ENCODE results near the gene PTGR3. TPM values are rescaled to one million over a fixed set of nuclear protein-coding genes. Genes with fewer than 3 reads are reported as not detected.

Gene PTGR3
- total RNA-seq = 10 to 100 TPM in 3 of 4 donors, 1 to 10 TPM in 1; 4.9 to 30.8 (median 21.7) TPM

- Histone ChIP-seq H3K36me3 (no peaks in the 10 kb centered on the region), H3K4me3 (peak within 1 kb of the TSS; percentile 54 to 99), H3K27me3 (no peaks in the 10 kb centered on the region), H3K4me1 (peaks cover 7 to 20% of the 10 kb centered on the region in 2 donors), H3K9me3 (no peaks in the 10 kb centered on the region), H3K27ac (peak within 1 kb of the TSS; percentile 94 to 99)
- intact Hi-C loops (cut with DNase I; ENCODE audit: low total_unique reads) = no loop called here
- TF ChIP-seq, protein P1, sequence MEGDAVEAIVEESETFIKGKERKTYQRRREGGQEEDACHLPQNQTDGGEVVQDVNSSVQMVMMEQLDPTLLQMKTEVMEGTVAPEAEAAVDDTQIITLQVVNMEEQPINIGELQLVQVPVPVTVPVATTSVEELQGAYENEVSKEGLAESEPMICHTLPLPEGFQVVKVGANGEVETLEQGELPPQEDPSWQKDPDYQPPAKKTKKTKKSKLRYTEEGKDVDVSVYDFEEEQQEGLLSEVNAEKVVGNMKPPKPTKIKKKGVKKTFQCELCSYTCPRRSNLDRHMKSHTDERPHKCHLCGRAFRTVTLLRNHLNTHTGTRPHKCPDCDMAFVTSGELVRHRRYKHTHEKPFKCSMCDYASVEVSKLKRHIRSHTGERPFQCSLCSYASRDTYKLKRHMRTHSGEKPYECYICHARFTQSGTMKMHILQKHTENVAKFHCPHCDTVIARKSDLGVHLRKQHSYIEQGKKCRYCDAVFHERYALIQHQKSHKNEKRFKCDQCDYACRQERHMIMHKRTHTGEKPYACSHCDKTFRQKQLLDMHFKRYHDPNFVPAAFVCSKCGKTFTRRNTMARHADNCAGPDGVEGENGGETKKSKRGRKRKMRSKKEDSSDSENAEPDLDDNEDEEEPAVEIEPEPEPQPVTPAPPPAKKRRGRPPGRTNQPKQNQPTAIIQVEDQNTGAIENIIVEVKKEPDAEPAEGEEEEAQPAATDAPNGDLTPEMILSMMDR (IDR thresholded peaks at IDR 0.05) = no peak
- peak in 1 of 2 donors; percentile 43 for TF ChIP-seq POLR2A (IDR thresholded peaks at IDR 0.05)
- peak; percentile 81 to 84 for DNase-seq
Measured at GRCh38 chr18:75209129-75209950, at the start of gene PTGR3. TSS of gene PTGR3 (minus strand) at chr18:75209139. CDS start at chr18:75209058, 81 bp downstream.

DNA sequence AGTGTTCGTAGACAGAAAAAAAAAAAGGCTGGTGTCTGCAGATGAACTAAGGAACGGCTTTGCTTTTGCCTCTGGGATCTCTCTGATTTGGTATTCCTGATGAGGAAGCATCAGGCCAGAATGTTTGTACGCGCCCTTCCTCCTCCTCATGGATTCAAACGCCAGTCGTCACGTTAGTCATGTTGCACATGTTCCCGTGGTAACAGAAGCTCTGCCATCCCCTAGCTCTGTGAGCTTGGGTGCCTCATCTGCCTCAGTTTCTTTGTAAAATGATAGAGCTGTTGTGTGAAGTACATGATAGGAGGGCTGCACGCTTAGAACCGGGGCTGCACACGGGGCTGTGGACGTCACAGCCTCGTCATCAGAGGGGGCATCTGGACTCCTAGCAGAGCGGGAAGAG is 48.7 kb upstream of the PTGR3 start:
- no peak for DNase-seq
- Histone ChIP-seq H3K4me1 (peaks cover 0 to 6% of the 10 kb centered on the region in 2 donors), H3K36me3 (no peaks in the 10 kb centered on the region), H3K9me3 (no peaks in the 10 kb centered on the region), H3K27ac (no peak overlapping the region), H3K4me3 (no peak overlapping the region), H3K27me3 (no peaks in the 10 kb centered on the region)
- TF ChIP-seq, protein P1 (IDR thresholded peaks at IDR 0.05) = no peak
- no peak for TF ChIP-seq POLR2A (IDR thresholded peaks at IDR 0.05)
- intact Hi-C loops (cut with DNase I; ENCODE audit: low total_unique reads) = no loop called here

- H3K9me3 ChIP-seq = no peaks in the 10 kb centered on the region
- TF ChIP-seq, protein P1 (IDR thresholded peaks at IDR 0.05) = no peak
- TF ChIP-seq POLR2A (IDR thresholded peaks at IDR 0.05) = no peak
- H3K36me3 ChIP-seq = no peaks in the 10 kb centered on the region
- intact Hi-C loops (cut with DNase I; ENCODE audit: low total_unique reads) = no loop called here
- H3K4me3 ChIP-seq = no peak overlapping the region
- no peak for DNase-seq
- no peaks in the 10 kb centered on the region for H3K27me3 ChIP-seq
- no peak overlapping the region for H3K27ac ChIP-seq
- peaks cover 0 to 6% of the 10 kb centered on the region in 2 donors for H3K4me1 ChIP-seq
Measured at GRCh38 chr18:75256376-75256775, 47.4 kb upstream of the PTGR3 start.

DNA sequence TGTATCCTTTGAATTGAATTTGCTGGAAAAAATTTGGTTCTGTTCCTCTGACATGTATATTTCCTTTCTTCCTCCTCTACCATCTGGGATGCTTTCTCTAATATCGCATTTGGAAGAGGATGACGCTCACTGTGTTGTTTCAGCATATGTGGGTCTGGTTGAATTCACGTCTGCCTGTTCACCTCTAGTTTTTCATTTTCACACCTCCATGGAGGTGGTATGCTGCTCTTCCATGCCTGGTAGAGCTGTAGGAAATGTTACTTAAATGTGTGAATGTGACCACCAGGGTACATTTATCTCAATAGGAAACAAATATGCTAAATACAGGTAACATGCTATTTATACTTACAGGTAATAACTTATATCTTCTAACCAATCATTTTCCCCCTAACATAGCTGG is 46.2 kb upstream of the PTGR3 start:
- Histone ChIP-seq H3K4me3 (no peak overlapping the region), H3K9me3 (no peaks in the 10 kb centered on the region), H3K36me3 (no peaks in the 10 kb centered on the region), H3K27ac (no peak overlapping the region), H3K4me1 (peaks cover 0 to 6% of the 10 kb centered on the region in 2 donors), H3K27me3 (no peaks in the 10 kb centered on the region)
- intact Hi-C loops (cut with DNase I; ENCODE audit: low total_unique reads) = no loop called here
- TF ChIP-seq POLR2A (IDR thresholded peaks at IDR 0.05) = no peak
- TF ChIP-seq, protein P1 (IDR thresholded peaks at IDR 0.05) = no peak
- no peak for DNase-seq

DNA sequence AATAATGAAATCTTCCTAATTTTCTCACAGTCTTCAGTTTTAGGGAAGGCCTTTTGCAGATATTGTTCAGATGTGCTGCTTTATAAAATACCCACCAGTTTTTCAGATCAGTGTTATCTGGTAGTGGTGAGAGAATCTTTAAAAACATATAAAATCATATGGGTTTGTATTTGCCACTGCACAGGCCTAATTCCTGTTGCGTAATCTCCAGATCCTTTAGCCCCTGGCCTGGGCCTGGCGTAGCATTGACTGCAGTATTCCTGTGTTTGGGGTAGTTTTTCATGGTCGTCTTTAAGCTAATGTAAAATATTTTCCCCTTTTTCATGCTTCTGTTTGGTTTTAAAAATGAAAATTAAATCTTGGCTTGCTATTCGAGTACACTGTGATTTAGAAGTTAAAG is 44.8 kb upstream of the PTGR3 start:
- Histone ChIP-seq H3K4me1 (peaks cover 0 to 6% of the 10 kb centered on the region in 2 donors), H3K9me3 (no peaks in the 10 kb centered on the region), H3K27me3 (no peaks in the 10 kb centered on the region), H3K36me3 (no peaks in the 10 kb centered on the region), H3K27ac (peak overlapping the region; percentile 15 to 60), H3K4me3 (no peak overlapping the region)
- DNase-seq = no peak
- intact Hi-C loops (cut with DNase I; ENCODE audit: low total_unique reads) = no loop called here
- TF ChIP-seq, protein P1 (IDR thresholded peaks at IDR 0.05) = no peak
- TF ChIP-seq POLR2A (IDR thresholded peaks at IDR 0.05) = no peak

All from uterus (tissue), 4 donors.